ENCODE measurements around the gene ATG4A. TPM values are rescaled to one million over a fixed set of nuclear protein-coding genes. Genes with fewer than 3 reads are reported as not detected.
A peak's percentile ranks its signal among the peaks of the same experiment; 100 is the strongest.

The ATG4A gene
- total and polyA plus RNA-seq, 9 of the 15 experiments (the other 6 are each of a cell fraction or from before 2014, with no cell fraction given) = 7.3 to 24.5 (median 16.6) TPM

DNA sequence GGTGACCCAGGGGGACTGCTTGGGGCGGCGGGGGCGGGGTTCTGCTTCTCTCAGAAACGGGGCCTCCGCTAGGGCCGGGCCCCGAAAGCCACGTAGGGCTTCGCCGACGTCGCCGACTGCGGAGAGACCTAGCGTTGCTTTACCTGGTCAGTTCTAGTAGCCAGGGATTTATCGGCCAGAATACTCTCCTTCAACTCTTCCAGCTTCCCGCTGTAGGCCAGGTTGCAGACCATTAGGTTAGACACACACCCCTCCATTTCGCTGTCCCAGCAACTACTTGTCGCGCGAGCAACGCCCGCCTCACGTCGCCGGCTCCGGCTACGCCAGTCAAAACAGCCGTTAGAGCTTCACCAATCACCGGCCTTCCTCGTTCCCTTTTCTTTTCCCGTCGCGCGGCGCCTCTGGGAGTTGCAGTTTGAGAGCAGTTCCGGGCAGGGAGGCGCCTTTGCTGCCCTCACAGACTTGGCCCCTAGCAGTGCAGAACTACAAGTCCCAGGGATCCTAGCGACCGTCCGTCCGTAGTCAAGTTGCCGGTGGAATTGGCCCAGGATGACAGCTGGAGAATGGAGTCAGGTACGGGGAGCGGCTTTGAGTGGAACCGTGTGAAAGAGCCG lies at the start of gene ATG4A, which contains the start of gene PSMD10 (continued):
- TF ChIP-seq, protein P1, sequence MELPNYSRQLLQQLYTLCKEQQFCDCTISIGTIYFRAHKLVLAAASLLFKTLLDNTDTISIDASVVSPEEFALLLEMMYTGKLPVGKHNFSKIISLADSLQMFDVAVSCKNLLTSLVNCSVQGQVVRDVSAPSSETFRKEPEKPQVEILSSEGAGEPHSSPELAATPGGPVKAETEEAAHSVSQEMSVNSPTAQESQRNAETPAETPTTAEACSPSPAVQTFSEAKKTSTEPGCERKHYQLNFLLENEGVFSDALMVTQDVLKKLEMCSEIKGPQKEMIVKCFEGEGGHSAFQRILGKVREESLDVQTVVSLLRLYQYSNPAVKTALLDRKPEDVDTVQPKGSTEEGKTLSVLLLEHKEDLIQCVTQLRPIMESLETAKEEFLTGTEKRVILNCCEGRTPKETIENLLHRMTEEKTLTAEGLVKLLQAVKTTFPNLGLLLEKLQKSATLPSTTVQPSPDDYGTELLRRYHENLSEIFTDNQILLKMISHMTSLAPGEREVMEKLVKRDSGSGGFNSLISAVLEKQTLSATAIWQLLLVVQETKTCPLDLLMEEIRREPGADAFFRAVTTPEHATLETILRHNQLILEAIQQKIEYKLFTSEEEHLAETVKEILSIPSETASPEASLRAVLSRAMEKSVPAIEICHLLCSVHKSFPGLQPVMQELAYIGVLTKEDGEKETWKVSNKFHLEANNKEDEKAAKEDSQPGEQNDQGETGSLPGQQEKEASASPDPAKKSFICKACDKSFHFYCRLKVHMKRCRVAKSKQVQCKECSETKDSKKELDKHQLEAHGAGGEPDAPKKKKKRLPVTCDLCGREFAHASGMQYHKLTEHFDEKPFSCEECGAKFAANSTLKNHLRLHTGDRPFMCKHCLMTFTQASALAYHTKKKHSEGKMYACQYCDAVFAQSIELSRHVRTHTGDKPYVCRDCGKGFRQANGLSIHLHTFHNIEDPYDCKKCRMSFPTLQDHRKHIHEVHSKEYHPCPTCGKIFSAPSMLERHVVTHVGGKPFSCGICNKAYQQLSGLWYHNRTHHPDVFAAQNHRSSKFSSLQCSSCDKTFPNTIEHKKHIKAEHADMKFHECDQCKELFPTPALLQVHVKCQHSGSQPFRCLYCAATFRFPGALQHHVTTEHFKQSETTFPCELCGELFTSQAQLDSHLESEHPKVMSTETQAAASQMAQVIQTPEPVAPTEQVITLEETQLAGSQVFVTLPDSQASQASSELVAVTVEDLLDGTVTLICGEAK (IDR thresholded peaks at IDR 0.05) = peak; percentile 86
- TF ChIP-seq, protein P1 (CRISPR knock-in tag; IDR thresholded peaks at IDR 0.05) = no peak
- TF ChIP-seq ZNF589 (CRISPR knock-in tag; IDR thresholded peaks at IDR 0.05; ENCODE audit: low read depth) (no peak), ILK (tag; IDR thresholded peaks at IDR 0.05; ENCODE audit: borderline replicate concordance, low read depth) (no peak), PML (IDR thresholded peaks at IDR 0.05; ENCODE audit: low read length) (peak; percentile 50; the same call in 1 of the 2 replicates)
- TF ChIP-seq, protein P2, sequence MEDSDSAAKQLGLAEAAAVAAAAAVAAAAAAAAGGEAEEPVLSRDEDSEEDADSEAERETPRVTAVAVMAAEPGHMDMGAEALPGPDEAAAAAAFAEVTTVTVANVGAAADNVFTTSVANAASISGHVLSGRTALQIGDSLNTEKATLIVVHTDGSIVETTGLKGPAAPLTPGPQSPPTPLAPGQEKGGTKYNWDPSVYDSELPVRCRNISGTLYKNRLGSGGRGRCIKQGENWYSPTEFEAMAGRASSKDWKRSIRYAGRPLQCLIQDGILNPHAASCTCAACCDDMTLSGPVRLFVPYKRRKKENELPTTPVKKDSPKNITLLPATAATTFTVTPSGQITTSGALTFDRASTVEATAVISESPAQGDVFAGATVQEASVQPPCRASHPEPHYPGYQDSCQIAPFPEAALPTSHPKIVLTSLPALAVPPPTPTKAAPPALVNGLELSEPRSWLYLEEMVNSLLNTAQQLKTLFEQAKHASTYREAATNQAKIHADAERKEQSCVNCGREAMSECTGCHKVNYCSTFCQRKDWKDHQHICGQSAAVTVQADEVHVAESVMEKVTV (CRISPR knock-in tag; IDR thresholded peaks at IDR 0.05) = no peak
- TF ChIP-seq, protein P3, sequence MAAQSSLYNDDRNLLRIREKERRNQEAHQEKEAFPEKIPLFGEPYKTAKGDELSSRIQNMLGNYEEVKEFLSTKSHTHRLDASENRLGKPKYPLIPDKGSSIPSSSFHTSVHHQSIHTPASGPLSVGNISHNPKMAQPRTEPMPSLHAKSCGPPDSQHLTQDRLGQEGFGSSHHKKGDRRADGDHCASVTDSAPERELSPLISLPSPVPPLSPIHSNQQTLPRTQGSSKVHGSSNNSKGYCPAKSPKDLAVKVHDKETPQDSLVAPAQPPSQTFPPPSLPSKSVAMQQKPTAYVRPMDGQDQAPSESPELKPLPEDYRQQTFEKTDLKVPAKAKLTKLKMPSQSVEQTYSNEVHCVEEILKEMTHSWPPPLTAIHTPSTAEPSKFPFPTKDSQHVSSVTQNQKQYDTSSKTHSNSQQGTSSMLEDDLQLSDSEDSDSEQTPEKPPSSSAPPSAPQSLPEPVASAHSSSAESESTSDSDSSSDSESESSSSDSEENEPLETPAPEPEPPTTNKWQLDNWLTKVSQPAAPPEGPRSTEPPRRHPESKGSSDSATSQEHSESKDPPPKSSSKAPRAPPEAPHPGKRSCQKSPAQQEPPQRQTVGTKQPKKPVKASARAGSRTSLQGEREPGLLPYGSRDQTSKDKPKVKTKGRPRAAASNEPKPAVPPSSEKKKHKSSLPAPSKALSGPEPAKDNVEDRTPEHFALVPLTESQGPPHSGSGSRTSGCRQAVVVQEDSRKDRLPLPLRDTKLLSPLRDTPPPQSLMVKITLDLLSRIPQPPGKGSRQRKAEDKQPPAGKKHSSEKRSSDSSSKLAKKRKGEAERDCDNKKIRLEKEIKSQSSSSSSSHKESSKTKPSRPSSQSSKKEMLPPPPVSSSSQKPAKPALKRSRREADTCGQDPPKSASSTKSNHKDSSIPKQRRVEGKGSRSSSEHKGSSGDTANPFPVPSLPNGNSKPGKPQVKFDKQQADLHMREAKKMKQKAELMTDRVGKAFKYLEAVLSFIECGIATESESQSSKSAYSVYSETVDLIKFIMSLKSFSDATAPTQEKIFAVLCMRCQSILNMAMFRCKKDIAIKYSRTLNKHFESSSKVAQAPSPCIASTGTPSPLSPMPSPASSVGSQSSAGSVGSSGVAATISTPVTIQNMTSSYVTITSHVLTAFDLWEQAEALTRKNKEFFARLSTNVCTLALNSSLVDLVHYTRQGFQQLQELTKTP (IDR thresholded peaks at IDR 0.05; ENCODE audit: low read depth in 1 of 2, partially characterized antibody in 2 of 2) = peak in 1 of 2 experiments; percentile 94

Measured in K562 (cell line).